ENCODE results near the gene PABPN1L.

DNA sequence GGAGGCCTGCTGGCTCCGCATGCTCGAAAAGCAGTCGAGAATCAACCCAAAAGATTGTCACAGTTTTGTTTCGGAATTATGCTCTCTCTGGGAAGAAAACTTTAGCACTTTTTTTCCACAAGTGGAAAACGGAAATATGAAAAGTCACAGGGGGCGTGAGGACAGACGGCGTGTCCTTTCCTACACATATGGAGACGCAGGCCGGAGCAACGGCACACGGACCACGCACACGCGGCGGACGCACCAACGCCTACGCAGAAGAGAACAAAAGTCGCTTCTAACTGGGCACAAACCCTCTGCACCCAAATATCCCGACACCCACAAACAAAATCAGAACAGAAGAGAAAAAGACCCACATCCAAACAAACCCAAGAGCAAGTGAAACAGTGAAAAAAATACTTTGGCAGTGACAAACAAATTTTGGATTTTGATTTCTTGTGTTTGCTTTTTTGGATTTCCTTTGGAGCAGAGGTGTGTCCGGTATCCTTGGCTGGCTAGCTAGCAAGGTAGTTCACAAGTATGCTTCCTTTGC is 9.3 kb upstream of the PABPN1L start:
- TF ChIP-seq MXD4 (CRISPR knock-in tag; IDR thresholded peaks at IDR 0.05) (no peak), RBFOX2 (IDR thresholded peaks at IDR 0.05; ENCODE audit: low read depth, low read length) (no peak), TAF1 (CRISPR knock-in tag; IDR thresholded peaks at IDR 0.05) (no peak), MTF1 (CRISPR knock-in tag; IDR thresholded peaks at IDR 0.05) (no peak), ZBTB38 (CRISPR knock-in tag; IDR thresholded peaks at IDR 0.05) (no peak), EZH2 (conservative IDR thresholded peaks at IDR 0.05; ENCODE audit: low read depth, low read length) (peak; percentile 88; the same call in 1 of the 2 replicates)
- TF ChIP-seq, protein P1, sequence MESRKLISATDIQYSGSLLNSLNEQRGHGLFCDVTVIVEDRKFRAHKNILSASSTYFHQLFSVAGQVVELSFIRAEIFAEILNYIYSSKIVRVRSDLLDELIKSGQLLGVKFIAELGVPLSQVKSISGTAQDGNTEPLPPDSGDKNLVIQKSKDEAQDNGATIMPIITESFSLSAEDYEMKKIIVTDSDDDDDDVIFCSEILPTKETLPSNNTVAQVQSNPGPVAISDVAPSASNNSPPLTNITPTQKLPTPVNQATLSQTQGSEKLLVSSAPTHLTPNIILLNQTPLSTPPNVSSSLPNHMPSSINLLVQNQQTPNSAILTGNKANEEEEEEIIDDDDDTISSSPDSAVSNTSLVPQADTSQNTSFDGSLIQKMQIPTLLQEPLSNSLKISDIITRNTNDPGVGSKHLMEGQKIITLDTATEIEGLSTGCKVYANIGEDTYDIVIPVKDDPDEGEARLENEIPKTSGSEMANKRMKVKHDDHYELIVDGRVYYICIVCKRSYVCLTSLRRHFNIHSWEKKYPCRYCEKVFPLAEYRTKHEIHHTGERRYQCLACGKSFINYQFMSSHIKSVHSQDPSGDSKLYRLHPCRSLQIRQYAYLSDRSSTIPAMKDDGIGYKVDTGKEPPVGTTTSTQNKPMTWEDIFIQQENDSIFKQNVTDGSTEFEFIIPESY (CRISPR knock-in tag; IDR thresholded peaks at IDR 0.05): no peak

Data from HepG2 (cell line).